DMS53 treated with DMSO at 0.1 percent for 48 hours (cell line): ENCODE results near the gene ATP1A2.

Experiments used
- DNase-seq: peaks from one replicate; lab custom pipeline; 2025; ENCODE audit not compliant: unreplicated experiment; lab: John Stamatoyannopoulos, UW

ATP1A2 gene

DNA sequence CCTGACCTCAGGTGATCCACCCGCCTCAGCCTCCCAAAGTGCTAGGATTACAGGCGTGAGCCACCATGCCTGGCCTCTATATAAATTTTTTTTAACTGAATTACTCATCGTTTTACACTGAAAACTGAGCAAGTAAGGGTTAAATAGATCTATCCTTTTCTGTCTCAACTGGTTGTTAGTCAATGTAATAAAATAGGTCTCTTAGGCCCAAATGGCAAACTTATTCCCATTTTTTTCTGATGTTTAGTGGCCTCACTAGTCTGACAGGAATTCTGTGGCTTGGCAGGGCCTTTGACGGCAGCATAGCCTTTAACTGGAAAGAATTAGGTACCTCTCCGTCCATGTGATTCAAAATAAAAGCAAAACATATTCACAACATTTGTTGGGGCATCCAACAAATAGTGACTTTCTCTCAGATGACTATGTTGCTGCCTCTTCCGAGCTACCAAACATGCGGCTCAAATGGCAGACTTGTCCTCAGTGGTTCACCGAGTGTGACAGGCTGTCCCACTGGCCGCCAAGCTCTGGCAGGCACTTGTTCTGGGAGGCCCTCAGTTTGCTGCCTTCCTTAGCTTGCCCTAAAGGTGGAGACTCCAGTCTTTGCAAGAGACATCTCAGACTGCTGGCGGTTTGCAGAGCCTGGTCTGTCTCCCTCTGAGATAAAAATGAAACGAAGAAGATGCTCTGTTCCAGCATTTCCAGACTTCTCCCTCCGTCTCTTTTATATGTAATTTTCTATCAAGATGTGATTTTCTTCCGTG lies 53.2 kb downstream of the ATP1A2 start:
- no peak for DNase-seq

- no peak for DNase-seq
Measured at GRCh38 chr1:160169553-160170399, 54.2 kb downstream of the ATP1A2 start.

DNA sequence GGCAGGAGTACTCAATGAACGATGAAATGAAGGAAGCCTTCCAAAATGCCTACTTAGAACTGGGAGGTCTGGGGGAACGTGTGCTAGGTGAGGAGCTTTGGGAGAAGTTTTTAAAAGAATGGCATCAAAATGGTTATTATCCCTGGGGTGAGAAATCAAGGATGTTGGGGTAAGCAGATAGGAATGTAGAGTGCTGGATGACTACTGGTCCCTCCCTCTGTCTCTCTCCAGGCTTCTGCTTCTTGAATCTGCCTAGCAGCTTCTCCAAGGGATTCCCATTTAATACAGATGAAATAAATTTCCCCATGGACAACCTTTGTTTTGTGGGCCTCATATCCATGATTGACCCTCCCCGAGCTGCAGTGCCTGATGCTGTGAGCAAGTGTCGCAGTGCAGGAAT lies 55.8 kb downstream of the ATP1A2 start:
- DNase-seq: no peak

DNA sequence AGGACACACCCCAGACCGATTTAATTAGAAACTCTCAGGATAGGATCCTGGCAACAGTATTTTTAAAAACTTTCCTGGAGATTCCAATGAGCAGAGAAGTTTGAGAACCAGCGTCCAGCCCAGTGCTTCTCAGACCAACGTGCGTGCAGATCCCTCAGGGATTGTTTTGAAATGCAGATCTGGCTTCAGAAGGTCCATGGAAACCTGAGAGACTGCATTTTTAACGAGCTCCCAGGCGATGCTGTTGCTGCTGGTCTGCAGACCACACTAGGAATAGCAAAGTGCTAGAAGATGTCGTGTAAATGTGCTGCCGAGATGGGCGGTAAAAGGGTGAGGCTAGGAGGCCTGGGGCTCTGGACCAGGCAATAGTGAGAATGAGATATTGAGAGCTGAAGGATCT lies 56.4 kb downstream of the ATP1A2 start:
- DNase-seq: no peak

GRCh38 chr1:160177231-160177630 lies 61.7 kb downstream of the ATP1A2 start:
- DNase-seq: no peak

DNA sequence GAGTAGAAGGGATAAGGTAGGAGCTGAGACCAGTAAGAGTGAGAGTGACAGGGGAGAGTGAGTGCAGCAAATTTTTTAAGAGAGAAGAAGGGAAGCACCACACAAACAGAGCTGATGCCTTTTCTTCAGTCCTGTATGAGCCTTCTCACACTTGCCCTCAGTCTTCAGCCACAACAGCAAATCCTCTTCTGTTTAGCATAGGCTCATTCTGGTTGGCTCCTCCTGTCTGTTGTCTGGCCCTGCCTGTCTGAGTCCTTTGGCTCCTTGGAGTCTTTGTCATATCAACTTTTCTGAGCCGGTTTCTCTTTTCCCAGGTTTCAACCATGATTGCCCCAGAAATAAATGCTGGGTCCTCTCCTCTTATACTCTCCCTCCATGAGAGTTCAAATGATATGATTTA lies 62.1 kb downstream of the ATP1A2 start:
- no peak for DNase-seq

- DNase-seq: no peak
Measured at GRCh38 chr1:160178731-160179130, 63.2 kb downstream of the ATP1A2 start.

DNA sequence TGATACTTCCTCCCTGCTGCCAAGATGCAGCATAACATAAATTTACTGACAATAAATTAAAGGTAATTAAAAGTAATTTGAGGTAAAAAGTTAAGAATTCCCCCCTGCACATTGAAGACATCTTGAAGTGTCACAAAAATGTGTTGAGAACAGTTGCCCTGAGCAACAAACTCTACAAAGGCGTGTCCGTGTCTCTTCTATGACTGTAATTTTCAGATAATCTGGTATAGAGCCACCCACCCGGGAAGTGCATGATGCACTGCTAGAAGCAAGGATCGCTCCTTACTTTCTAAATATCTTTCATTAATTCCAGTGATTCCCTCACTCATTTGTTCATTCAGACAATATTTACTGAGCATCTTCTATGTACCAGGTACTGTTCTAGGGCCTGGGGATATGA lies 63.8 kb downstream of the ATP1A2 start:
- DNase-seq: no peak

GRCh38 chr1:160186246-160186645 lies 70.7 kb downstream of the ATP1A2 start:
- no peak for DNase-seq

DNA sequence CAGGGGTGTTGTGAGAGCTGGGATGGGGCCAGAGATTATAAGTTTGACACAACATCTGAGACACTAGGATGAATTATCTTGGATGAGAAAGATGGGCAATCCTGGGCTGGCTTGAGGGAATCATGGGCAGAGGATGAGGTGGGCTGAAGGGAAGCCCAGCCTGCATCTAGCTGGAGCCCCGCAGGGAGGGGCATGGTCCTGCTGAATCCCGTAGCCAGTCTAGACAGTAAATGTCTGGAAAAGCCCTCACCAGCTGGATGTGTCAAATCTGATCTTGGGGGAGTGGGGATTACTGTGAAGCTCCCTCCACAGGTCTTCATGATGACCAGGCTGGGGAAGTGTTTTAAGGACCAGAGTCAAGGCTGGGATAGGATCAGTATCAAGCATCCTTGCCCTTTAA lies 71.2 kb downstream of the ATP1A2 start:
- no peak for DNase-seq

DNA sequence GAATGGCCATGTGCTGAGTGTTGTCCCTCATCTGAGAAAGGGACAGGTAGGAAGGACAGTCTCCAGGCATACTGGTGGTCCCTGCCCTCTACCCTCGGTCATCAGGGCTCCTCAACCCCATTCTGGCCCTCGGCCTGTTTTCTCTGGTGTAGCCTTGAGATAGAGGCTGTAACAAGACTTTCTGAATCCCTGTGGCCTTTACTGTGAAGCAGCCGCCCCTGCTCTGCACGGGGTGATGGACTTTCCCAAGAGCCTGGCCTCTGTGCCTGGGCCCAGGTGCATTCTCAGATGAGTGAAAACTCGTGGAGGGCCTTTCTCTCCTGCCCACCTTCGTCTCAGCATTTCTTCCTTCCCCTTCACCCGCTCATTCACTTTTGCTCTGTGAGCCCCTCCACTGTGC lies 71.8 kb downstream of the ATP1A2 start:
- no peak for DNase-seq

DNA sequence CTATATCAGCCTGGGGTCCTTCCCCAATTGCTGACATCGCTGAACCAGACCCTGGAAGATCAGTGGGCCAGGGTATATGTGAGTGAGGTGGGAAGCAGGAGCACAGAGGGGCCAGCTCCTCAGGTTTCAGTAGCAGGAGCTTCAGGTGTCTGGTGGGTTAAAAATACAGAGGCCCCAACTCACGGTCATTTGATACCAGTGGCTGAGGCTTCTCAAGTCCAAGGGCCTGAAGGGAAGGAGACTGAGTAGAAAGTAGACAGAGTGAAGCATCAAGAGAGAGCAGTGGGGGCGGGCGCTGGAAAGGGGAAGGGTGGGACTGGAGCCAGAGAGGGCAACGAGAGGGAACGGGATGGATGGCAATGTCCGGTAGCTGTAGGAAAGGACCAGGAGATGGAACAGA lies 72.8 kb downstream of the ATP1A2 start:
- DNase-seq: no peak

DNA sequence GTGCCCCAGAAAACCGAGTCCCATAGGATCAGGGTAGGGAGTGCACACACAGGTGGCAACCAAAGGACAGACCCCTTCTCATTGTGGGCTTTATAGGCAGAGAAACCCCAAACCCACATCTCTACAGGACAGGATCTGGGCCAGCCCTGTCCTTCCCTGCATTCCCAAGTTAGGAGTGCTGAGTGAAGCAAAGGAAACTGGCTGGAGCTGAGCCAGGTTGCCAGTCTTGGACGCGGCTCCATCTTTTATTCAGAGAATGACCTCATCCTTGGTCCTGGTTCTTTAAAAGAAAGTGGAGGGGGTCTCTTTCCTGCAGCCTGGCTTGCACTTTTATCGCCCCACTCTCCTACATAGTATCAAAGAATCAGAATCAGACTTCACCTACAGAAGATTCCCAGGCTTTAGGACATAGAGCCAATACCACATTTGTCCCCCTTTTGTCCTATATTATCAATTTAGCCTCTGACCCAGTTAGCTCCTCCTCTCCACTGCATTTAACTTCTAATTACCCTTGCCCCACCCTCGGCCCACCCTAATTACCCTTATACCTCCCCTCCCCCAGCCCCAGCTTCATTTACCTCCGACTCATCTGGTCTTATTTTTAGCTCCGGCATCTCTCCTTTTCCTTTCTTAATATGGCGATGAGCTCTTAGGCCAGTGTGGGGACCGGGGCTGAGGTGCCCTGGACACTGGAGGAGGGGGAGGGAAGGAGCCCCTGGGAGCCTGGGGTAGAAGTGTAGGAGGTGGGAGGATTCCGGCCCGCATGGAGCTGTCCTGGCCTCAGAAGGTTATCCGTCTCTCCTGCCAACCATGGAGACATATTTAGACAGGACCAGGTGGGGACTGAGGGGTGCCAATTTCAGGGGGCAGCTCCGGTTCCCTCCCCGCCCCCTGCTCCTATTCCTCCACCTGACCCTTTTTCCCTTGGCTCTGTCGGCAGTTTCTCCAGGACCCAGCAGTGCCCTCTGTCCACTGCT lies 74.4 kb downstream of the ATP1A2 start, which contains the start of gene CASQ1:
Gene CASQ1 (plus strand): TSS at position 927 of the 977 bp plus-strand sequence. CDS start 177 bp downstream, outside the sequence.
- DNase-seq: no peak

- no peak for DNase-seq
Measured at GRCh38 chr1:160191756-160192155, 76.2 kb downstream of the ATP1A2 start.

GRCh38 chr1:160192234-160192633 lies 76.7 kb downstream of the ATP1A2 start:
- DNase-seq: no peak
